Right lobe of liver (tissue), 4 donors: ENCODE measurements around the gene MRGPRG.
"Not testable (repeated sequence)": the region's sequence is repeated elsewhere in the genome, so short reads cannot be mapped to it uniquely, and the experiment has no call there.

Source experiments
- CTCF ChIP-seq, 4 donors: fragments of 200-600 bp in 3 of 4; fragments of 450-650 bp in 1 of 4; IDR thresholded peaks; one replicate each; pipeline versions ENCODE4 v1.5.1 to v1.8.0; 2016 to 2022; ENCODE audit warnings: antibody characterized with exemption in 4 of 4, mild to moderate bottlenecking in 2 of 4
- POLR2A ChIP-seq: fragments of 450-650 bp; IDR thresholded peaks from one replicate; pipeline ENCODE4 v1.6.1; 2017; ENCODE audit warnings: antibody characterized with exemption, mild to moderate bottlenecking
- donor health status: DM: no; HTN: no; CAD: no.
- donor health status: DM: no; HTN: no; CAD: no.
- donor health status: DM: no; HTN: yes; CAD: no.

GRCh38 chr11:3254773-3255172 is 36.2 kb upstream of the MRGPRG start:
- not testable (repeated sequence) for TF ChIP-seq CTCF (IDR thresholded peaks at IDR 0.05); POLR2A
